DMS53 (cell line): Measurements from ENCODE around the gene MEIS1.

Experiments used
- DNase-seq: peaks from one replicate; lab custom pipeline; 2025; lab: John Stamatoyannopoulos, UW

MEIS1 gene

DNA sequence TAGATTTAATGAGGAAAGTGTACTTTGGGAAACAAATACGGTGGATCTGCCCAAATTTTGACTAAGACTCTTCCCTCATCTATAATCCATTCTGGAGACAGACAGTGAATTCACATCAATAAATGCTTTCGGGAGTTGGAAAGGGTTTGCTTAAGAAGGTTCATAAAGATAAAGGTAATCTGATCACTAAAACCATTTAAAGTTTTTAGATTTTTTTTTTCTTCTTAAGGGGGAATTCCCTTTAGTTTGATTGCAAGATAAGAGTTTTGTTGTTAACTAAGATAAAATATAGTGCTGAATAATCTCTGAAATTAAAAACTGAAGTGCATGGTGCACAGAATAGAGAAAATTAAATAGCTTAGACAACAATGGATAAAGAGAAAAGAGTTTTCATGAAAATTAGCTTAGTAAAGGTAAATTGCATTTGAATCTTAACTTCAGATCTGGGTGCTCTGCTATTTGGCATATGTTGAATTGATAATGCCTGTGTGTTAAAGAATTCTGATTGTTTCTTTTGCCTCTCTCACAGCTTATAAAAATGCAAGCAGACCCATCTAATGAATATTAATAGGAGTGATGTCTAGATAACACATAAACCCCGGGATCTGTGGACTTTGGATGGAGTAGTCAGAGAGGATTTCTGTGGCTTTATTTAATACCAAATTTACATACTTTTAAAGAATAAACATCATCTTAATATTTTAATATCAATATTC lies 100.8 kb downstream of the MEIS1 start:
- no peak for DNase-seq

- DNase-seq = no peak
Measured at GRCh38 chr2:66536290-66536673, 101.4 kb downstream of the MEIS1 start.

GRCh38 chr2:66536997-66537396 lies 102.1 kb downstream of the MEIS1 start:
- no peak for DNase-seq

DNA sequence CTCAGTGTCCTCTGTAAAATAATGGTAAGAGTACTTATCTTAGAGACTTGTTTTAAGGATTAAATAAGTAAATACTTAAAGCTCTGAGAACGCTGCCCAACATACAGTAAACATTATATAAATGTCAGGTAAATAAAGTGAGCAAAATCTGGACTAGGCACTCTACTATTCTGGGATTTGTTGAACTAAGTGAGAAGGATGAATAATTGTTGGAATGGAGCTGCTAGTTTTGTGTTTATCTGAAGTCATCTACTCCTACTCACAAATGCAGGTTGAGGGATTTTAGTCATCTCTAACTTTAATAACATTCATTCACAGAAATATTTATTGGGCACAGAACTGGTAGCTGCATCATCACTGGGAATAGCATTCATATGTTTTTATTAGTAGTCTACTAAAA lies 103.4 kb downstream of the MEIS1 start:
- DNase-seq = no peak

DNA sequence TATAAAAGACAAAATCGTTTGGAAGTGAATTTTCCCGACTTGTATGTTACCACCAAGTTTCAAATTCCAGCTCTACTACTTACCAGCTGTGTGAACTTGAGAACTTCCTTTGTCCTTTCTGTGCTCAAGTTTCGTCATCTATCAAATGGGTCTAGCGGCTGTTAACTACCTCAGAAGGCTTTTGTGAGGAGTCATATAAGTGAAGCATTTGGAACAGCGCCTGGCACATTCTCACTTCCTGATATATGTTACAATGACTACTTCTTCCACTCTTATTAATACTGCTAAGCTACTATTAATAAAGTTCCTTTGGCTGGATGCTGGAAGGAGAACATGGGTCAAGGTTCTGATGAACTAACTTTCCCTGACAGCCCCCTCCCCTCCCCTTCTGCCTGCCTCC lies 104.5 kb downstream of the MEIS1 start:
- DNase-seq = no peak

- DNase-seq = no peak
Measured at GRCh38 chr2:66541646-66542045, 106.7 kb downstream of the MEIS1 start.

GRCh38 chr2:66543257-66543767 lies 108.4 kb downstream of the MEIS1 start:
- no peak for DNase-seq

DNA sequence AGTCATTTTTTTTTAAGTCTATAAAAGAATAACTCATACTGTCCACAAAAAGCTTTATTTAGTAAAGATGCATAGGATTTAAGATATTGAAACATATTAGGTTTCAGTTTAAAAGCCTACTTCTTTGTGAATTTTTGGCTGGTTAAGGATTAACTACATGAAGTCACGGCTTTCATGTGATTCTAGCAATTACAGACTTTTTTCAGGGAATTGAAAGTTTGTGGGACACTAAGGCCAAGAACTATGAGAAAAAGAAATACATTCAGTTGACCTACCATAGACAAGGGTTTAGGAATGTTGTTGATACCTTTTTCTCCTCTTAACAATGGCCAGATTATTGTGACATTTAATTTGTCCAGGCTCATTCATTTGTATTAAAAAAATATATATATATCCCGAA lies 109.3 kb downstream of the MEIS1 start:
- DNase-seq = no peak

DNA sequence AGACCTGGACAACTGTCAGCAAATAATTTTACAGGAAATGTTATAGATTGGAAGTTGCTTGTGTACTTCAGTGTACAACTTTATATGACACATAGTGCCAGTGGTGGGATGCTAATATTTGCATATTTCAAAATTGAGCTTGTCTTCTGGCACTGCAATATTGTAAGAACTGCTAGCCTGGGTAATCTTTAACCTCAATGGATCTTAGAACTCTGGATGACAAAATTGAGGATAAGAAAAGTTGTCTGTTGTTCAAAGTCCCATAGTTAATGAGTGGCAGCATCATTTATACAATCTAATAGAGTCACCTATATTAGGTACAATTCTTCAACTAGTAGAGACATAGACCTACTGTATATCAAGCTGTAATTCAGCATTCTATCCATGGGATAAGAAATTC lies 110.3 kb downstream of the MEIS1 start:
- DNase-seq = no peak

GRCh38 chr2:66547118-66547517 lies 112.2 kb downstream of the MEIS1 start:
- DNase-seq = no peak

DNA sequence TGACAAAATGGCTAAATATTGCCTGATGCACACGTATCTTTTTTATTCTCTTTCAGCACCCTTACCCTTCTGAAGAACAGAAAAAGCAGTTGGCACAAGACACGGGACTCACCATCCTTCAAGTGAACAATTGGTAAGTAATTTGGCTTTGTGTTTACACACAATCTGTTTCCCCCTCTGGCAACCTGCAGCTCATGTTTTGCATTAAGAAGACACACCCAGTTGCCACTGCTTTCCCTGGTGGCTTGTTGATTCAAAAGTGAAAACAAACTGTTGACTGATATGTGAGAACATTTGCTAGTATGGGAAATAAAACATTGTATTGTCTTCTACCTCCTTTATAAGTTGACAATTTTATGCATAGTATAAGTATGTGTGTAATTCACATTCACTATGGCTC lies 113.0 kb downstream of the MEIS1 start:
- DNase-seq = no peak

GRCh38 chr2:66548422-66548821 lies 113.5 kb downstream of the MEIS1 start:
- DNase-seq = no peak

- no peak for DNase-seq
Measured at GRCh38 chr2:66550826-66551225, 115.9 kb downstream of the MEIS1 start.

GRCh38 chr2:66553370-66553769 lies 118.4 kb downstream of the MEIS1 start:
- peak; percentile 61 for DNase-seq

DNA sequence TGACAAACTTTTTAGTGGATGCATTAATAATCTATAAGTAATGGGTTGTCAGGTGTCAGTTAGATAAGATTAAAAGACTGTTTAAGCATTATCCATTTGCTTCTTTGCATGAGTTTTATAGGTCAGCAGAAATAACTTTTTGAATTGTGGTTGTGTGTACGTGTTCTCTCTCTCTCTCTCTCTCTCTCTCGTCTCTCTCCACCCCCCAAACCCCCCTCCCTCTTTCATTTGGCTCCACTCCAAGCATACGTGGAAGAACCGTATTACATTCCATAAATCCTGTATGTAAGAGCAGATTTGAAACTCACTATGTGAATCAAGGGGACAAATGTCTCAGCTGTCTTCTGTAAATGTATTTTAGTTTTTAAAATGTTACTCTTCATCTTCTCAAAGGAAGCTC lies 120.2 kb downstream of the MEIS1 start:
- DNase-seq = peak; percentile 67

- peak; percentile 69 for DNase-seq
Measured at GRCh38 chr2:66555501-66556324, 120.8 kb downstream of the MEIS1 start.

DNA sequence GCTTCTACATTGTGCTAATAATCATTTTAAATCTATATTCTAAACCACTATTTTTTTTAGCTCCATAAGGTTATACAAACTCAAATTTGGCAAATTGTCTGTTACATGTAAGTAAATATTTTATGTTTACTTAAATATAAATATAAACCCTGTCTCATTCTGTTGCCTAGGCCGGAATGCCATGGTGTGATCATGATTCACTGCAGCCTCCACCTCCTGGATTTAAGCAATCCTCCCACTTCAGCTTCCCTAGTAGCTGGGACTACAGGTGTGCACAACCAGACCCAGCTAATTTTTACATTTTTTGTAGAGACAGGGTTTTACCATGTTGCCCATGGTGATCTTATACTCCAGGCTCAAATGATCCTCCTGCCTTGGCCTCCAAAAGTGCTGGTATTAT lies 124.7 kb downstream of the MEIS1 start:
- no peak for DNase-seq

DNA sequence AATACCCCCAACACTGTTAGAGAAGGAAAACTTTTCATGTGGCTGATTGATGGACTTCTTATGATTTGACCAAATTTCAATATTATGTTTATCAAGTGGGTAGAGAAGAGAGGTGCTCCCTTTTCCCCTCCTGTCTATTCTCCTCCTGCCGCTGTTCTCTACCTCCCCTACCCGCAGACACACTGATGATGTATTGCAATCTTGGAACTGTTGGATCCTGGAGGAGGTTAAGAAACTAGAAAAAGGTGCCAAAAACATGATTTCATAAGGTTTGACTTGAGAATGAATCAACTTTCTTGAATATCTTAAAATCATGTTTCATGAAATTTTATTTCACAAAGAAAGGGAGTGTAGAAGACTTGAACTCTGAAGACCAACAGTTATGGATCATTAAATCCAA lies 125.8 kb downstream of the MEIS1 start:
- DNase-seq = no peak

DNA sequence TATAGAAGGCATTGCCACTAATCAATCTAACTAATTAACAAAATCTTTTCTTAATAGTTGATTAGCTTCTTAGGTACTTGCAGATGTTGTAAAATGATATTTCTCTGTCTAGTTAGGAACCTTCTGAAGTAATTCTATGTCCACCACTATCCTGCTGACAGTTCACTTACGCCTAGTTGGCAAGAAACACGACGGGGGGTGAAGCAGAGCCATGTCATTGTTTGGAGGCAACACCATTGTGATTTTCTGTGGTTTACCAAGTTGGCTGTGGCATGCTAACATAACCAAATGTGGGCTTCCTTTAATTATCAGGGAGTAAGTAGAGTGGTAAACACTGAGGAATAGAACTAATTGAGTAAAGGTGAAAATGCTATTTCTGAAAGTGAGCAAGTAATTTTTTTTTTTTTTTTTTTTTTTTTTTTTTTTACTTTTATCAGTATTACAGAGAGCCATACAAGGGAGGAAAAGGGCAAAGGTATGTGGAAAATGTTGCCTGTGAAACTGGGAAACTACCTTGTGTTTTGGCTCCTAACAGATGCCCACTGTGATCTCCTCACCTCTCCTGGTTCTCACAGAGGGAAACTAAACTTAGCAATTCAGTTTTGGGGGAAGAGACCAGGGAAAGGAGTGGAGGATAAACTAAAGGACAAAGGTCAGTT lies 126.8 kb downstream of the MEIS1 start:
- no peak for DNase-seq

DNA sequence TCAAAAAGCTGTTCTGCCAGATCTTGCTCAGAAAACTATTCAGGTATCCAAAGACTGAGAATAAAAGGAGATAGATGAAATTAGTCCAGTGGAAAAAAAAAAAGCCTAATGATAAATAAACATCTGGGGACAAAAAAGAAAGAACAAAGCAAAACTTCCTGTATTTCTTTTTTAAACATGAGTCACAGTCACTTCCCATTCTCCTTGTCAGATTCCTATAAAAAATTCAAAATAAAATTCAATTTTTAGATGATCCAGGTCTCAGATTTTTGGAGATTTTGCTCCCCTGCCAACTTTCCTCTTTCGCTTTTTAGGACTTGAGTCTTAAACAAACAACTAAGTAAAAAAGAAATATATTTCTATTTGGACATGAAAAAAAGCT lies 127.4 kb downstream of the MEIS1 start:
- no peak for DNase-seq

- DNase-seq = peak; percentile 4
Measured at GRCh38 chr2:66563473-66563872, 128.5 kb downstream of the MEIS1 start.

DNA sequence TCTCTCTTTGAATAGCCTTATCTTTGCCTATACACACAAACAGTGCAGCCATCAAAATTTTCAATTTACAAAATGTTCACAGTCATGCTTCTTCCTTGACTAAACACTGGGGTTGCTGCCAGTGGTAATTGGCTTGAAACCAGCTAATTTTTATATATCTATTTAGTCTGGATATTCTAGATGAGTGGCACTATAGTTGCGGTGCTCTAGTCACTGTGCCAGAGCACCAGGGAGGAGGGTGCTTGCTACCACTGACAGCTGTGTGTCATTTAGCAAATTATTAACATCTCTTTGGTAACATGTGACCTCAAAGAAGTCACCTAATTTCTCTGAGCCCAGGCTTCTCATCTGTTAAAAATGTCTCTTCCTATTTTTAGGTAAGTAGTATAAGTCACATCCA lies 130.4 kb downstream of the MEIS1 start:
- DNase-seq = peak; percentile 65
